D341Med (cell line): Measurements from ENCODE around the gene AGR3.
"Not testable (repeated sequence)": the region's sequence is repeated elsewhere in the genome, so short reads cannot be mapped to it uniquely, and the experiment has no call there.

Experiments used
- DNase-seq: peaks from one replicate; pipeline ENCODE4 v3.0.0; 2012; ENCODE audit warnings: low spot score

The AGR3 gene

DNA sequence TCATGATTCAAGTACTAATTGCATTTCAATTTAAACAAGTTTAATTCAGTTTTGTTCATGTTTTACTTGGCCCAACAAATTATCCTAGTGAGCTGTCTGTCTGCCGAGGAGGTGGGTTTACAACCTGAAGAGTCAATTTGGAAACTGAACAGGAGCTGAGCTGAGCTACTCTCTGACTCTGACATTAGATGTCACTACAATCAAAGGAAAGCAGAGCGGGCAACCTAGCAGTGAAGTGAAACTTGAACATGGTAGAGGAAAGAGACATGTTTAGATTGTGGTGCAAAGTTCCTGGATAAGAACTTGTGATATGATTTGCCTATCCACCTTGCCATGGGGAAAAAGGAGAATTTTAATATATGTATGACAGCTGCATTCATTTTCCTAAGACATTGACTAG lies 9.6 kb upstream of the AGR3 start:
- no peak for DNase-seq

DNA sequence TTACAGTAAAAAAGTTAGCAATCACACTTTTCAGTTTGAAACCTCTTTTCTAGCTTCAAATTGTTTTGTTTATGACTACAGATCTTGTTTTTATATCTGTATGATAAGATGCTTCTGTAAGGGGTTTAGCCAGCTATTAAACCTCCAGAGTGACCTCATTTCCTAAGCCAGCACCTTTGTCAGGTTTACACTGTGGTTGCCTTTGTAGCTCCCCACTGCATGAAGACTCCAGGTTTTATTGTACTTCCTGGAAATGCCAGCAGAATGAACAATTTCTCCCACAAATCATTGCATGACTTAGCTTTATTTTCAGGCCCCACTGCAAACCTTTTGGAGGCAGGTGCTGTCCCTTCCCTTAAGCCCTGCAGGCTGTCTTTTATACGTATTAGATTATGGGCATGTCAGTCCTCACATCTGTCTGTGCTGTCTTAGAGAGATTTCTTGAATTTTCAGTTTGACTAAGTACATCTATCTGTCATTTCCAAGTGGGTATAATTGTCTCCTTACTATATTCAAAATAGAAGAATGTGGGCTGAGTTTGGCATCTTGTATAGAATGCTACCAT lies 8.2 kb upstream of the AGR3 start:
- DNase-seq, result no peak

DNA sequence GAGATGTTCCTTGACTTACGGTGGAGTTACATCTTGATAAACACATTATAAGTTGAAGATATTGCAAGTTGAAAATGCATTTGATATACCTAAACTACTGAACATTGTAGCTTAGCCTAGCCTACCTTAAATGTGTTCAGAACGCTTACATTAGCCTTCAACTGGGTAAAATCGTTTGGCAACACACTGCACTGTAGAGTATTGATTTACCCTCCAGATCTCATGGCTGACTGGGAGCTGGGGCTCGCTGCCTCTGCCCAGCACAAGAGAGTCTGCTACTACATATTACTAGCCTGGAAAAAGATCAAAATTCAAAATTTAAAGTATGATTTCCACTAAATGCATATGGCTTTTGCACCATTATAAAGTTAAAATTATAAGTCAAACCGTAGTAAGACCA lies 7.5 kb upstream of the AGR3 start:
- DNase-seq, result no peak

DNA sequence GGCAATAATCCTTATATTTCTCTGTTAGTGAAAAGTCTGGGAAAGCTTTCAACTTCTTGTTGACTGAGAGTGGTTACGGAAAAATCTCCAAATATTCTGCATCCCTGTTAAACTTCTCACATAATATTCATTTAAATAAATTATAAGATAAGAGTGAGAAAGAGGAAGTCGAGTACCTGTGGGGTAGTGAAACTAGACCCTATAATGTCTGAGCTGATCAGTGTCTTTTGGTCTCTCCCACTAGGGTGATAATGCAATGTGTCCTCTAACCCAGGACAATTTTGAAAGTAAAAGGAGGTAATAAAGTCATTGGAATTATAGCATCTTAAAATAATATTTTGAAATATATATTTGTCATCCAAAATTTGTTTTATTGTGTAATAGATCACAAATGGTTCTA lies 2.1 kb upstream of the AGR3 start:
- DNase-seq, result no peak

DNA sequence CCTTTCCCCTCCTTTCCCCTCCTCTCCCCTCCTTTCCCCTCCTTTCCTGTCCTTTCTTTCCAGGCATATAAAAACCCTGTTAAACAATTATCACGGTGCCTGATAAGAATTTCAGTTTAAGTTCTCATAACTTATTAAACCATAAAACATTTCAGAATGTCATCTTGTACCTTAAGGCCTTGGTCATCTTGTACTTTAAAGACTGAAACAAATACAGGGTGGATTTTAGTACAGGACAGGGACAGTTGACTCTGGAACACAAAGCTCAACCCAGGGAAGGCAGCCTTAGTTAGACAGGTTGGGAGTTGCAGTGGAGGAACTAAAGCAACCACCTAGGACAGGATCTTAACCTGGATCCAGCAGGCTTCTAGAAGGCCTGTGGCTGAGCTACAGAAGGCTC lies 1.2 kb downstream of the AGR3 start:
- DNase-seq, result no peak

DNA sequence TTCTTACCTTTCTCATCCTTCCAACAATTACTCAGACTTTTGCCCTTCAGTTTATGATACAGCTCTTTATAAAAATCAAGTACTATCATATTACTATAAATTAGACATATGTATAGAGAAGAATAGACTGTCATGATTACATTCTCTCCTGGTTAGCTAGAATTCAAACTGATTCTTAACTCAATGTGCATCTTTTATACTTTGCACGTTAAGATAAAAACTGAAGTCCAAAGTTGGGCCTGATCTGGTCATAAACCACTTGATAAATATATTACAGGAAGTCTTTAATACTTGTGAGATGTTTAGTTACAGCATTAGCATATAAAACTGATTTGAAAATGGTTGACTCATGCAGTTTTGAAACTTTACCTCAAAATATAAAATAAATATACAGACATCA lies 2.6 kb downstream of the AGR3 start:
- DNase-seq, result no peak

DNA sequence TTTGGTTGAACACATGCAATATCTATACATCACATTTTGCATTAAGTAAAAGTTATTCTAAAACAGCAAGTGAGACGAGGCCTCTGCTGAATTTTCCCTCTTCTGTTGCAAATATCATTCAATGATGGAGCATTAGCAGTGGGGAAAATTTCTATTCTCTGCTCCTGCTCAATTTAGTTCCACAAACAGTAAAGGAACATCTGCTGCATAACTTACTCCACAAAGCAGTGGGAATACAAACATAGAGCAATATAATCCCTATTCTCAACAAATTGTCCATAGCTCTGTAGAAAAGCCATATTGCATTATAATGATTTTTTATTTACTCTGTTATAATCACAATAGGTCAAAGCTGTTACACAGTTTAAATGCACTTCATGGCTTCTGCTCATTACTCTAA lies 5.9 kb downstream of the AGR3 start:
- no peak for DNase-seq

DNA sequence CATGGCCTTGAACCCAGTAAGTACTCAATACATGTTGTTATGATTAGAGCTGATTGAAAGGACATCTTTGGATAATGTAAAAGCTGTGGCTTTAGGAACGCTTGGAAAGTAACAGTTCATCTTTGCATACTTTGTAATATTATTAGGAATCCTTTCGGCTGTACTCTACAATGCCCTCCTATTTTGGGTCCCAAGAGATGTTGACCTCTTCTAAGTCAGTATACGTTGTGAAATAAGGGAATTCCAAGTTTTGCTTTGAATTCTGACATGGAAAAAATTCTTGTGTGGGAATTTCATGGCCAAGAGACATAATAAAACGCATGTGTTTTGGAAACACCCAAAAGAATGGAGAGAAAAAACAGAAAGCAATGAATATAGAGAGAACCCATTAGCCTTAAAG lies 7.7 kb downstream of the AGR3 start:
- no peak for DNase-seq

DNA sequence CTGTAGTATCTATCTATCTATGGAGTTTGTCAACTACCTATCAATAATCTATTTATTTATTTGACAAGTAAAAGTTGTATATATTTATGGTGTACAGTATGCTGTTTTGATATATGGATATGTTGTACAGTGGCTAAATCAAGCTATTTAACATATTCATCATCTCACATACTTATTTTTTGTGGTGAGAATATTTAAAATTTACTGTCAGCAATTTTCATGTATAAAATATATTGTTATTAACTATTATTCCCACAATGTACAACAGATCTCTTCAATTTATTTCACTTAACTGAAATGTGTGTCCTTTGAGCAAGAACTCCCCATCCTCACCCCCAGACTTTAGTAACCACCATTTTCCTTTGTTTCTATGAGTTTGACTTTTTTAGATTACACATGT lies 14.5 kb downstream of the AGR3 start:
- no peak for DNase-seq

DNA sequence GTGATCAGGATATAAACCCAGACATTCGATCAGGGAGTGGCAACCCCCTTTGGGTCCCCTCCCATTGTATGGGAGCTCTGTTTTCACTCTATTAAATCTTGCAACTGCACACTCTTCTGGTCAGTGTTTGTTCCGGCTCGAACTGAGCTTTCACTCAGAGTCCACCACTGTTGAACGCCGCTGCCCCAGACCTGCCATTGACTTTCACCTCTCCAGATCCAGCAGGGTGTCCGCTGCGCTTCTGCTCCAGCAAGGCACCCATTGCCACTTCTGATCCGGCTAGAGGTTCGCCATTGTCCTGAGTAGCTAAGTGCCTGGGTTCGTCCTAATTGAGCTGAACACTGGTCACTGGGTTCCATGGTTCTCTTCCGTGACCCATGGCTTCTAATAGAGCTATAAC lies 28.6 kb downstream of the AGR3 start:
- not testable (repeated sequence) for DNase-seq

DNA sequence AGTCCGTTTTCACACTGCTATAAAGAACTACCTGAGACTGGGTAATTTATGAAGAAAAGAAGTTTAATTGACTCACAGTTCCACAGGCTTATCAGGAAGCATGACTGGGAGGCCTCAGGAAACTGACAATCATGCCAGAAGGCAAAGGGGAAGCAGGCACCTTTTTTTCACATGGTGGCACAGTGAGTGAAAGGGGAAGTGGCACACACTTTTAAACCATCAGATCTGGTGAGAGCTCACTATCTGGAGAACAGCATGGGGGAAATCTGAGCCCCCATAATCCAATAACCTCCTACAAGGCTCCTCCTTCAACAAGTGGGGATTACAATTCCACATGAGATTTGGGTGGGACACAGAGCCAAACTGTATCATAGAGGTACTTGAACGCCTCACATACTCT lies 30.0 kb downstream of the AGR3 start:
- no peak for DNase-seq

DNA sequence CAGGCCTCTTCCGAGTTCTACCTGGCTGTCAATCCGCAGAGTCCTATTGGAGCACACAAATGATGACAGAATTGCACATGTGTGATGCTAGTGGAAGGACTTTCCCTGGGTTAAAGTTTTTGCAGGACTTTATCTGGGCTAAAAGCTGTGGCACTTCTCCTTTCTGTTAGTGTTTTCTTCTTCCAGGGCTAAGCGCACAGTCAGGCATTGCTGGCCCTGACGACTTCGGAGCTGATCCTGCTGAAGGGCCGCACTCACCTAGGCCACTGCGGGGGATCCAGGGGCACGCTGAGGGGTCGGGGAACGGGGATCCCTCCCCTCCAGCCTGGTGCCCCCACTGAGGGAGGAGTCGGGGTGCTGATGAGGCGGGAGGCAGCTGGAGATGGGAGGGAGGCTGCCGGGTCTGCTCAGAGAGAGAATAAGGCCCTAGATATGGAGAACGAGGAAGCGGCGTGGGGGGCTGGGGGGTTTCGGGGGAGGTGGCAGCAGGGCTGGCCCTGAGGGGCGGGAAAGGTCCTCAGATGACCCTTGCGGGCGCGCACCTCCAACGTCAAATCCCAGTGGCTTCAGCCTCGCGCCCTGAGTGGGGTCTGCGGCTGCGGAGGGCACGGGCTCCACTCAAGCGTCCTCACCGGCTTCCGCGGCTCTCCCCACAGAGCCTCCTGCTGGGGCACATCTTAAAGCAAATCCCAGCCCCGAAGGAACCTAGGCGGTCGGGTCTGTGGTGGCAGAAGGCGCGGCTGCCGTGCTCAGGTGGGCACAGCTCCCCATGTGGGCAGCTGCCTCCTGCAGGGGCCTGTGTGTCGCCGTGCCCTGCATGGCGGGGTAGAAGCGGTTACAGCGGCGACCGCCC lies 30.9 kb downstream of the AGR3 start:
- no peak for DNase-seq

DNA sequence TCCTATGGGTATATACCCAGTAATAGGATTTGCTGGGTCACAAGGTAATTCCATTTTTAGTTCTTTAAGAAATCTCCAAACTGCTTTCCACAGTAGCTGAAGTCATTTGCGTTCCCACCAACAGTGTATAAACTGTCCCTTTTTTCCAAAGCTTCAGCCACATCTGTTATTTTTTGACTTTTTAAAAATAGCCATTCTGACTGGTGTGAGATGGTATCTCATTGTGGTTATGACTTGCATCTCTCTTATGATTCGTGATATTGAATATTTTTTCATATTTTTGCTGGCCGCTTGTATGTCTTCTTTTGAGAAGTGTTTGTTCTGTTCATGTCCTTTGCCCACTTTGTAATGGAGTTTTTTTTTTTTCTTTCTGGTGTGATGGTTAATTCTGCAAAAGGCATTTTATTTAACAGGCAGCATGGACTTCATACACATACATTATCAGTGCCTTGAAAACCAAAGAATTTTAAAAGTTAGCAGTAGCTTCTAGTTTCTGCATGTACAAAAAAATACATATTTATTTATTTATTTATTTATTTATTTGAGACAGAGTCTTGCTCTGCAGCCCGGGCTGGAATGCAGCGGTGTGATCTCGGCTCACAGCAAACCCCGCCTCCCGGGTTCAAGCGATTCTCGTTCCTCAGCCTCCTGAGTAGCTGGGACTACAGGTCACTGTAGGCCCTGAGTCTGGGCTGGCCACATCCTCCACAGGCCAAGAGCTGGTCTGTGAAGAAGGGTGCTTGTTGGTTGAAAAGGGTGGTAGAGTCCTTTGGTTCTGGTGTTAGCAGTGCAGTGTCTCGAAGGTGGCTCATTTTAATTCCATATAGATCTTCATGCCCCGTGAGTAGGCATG lies 32.3 kb downstream of the AGR3 start:
- no peak for DNase-seq

DNA sequence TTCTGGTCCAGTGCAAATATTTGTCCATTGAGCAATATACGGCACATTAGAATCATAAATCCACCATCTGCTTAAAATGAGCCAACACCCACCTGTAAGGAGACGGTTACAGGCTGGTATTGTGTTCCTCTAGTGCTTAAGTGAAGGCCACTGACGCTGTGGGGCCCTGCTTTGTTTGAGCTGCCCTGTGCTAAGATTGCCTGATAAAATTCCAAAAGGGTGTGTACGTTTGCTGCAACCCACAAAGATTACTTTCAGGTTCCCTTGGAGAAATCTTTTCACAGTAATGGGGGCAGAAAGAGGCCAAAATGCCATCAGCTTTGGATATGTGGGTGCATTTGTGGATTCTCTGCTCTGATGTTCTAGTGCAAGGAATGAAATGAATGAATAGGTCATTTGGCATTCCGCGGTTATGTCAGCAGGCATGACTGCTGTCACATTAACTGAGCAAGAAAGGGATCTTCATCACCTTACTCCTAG lies 34.4 kb downstream of the AGR3 start:
- no peak for DNase-seq

DNA sequence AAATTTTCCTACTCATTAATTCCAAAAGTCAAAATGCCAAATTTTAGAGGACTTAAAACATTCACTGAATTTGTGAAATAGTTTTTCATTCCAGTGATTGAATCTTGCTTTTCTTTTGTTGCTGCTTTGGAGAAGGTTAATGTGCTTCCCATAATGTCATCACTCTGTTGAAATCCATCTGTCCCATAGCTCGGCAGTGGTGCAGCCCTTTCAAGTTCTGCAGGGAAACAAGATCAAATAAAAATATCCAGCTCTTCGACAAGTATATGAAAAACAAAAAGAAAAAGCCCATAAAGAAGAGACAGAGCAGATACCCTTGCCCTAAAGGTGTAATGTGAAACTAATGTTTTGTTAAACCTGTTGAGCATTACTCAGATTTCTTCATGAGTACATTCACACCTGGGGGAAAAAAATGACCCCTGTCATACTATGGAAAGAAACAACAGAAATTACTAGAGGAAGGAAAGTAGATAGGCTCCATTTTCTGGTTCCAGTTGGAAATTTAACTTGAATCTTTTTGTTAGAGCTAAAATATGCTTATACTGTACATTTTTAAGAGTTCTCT lies 35.1 kb downstream of the AGR3 start:
- DNase-seq, result no peak

DNA sequence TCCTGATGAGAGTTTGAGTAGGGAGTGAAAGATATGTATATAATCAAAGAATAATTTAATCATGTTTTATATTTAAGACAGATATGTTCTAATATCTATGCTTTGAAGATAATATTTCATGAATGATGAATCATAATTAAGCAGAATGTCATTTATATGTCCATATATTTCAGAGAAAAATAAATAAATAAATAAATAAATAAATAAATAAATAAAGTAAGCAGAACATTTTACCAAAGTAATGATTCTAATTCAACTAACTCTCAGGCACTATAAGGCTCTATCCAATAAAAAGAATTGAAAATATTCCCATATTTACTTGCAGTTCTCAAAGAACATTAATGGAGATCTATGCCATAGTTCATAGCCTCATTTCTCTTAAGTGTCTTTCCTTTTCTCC lies 36.0 kb downstream of the AGR3 start:
- no peak for DNase-seq

DNA sequence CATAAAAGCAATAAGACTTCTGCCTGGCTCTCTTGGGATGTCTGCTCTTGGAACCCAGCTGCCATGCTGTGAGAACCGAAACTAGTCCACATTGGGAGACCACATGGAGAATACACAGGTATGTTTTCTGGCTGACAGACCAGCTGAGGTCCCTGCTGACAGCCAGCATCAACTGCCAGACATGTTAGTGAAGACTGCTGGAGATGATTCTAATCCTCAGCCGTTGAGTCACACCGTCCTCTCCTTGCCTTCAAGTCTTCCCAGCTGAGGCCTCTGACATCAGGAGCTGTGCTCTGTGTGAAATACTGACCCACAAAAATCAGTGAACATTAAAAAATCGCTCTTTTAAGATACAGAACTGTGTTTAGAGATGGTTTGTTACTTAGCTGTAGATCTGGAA lies 40.1 kb downstream of the AGR3 start:
- DNase-seq, result no peak

DNA sequence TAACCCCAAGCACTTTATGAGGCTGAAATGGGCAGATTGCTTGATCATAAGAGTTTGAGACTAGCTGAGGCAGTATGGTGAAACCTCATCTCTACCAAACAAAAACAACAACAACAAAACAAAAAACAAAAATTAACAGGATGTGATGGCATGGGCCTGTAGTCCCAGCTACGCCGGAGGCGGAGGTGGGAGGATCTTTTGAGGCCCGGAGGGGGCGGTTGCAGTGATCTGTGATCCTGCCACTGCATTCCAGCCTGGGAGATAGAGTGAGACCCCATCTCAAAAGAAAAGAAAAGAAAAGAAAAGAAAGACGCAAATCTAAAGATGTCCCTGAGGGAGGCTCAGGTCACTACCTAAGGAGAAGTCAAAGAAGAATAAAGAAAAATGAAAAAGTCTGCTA lies 41.7 kb downstream of the AGR3 start:
- no peak for DNase-seq

DNA sequence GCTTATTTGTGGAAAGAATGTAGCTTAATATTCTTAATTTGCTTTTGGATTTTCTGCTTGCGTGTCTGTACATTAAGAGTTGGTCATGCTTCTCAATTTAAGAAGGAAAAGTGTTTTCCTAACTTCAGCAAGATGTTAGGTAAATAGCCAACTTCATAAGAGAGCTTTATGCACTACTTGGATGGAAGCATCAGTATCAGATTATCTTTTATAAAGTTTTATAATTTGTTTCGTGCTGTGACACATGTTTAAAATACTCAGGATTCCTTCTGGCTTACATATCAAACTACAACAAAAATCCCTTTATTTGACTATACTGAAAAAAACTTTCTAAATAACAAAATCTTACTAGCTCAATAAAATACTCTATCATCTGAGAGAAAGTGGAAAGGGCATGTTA lies 42.1 kb downstream of the AGR3 start:
- no peak for DNase-seq

DNA sequence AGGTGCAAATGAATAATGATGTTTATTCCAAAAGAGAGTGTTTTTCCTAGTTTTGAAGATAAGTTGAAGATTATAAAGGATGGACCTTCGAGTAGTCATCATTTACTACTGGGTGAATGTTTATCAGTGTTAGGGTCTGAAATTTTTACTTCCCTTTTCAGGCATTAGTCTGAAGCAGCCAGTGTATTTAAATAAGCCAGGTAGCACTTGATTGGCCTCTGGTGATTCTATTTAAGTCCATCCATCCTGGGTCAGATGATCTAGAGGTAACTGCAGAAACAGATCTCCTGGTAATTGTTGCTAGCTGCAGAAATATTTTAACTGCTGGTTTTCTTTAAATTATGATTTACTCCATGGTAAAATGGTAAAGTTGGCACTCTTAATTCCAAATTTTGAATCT lies 42.9 kb downstream of the AGR3 start:
- DNase-seq, result no peak

DNA sequence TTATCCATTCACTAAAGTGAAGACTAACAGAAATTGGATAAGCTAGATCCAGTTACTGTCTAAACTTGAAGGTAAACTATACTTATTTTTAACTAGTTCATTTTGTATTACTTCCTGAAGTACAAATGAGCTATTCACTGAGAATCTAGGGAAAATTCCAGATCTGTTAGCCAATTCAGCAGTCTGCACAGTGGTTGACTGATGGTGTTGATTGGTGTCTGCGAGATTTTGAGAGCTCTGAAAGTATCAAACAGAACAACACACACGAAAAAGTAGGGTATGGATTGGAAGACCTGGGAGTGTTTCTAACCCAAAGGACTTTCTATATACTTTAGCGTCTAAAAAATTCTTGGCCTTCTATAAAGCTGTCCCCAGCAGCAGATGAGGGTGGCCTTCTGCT lies 43.4 kb downstream of the AGR3 start:
- DNase-seq, result no peak

DNA sequence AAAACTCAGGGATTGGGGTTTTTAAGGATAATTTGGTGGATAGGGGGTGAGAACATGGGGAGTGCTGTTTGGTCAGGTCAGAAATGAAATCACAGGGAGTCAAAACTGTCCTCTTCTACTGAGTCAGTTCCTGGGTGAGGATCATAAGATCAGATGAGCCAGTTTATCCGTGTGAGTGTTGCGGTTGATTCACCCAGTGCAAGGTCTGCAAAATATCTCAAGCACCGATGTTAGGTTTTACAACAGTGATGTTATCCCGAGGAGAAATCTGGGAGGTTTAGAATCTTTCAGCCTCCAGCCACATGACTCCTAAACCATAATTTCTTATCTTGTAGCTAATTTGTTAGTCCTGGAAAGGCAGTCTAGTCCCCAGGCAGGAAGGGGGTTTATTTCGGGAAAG lies 45.3 kb downstream of the AGR3 start:
- no peak for DNase-seq

DNA sequence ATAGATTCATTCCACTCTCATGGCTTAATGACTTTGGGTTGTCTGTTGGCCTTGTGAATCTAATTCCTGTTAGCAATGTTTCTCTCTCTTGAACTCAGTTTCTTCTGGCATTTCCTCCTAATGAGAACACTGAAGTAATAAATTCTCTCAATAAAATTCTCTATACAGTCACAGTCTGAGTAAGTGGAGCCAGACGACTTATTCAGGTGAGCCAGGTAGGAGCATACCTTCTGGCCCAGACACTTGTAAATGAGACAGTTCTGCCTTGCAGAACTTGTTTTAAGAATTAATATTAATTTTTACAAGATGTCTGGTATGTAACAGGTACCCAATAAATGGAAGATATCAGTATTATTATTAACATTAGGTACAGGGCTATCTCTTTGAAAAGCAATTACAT lies 48.4 kb downstream of the AGR3 start:
- no peak for DNase-seq
